ENCODE measurements around the gene YIPF1.

DNA sequence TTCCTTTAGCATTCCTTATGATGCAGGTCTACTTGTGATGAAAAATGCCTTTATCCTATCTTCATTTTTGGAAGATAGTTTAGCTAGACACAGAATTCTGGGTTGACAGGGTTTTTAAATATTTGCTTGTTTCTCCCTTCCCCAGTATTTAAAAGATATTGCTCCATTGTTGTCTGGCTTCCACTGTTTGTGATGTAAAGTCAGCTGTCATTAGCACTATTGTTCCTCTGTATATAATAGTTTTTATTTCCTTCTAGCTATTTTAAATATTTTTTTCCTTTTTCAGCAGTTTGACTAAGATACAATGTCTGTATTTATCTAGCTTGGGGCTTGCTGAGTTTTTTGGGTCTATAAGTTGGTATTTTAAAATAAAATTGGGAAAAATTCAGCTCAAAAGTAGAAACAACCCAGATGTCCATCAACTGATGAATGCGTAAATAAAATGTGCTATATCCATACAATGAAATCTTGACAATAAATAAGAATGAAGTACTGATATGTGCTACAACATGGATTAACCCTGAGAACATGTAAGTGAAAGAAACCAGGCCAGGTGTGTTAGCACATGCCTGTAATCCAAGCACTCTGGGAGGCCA, 44.7 kb upstream of the YIPF1 start:
- TF ChIP-seq POLR2AphosphoS5 (IDR thresholded peaks at IDR 0.05; ENCODE audit: borderline replicate concordance, low read depth, low read length), result no peak
- TF ChIP-seq EZH2 (IDR thresholded peaks at IDR 0.05), result no peak
- TF ChIP-seq FOXP2 (optimal IDR thresholded peaks at IDR 0.05; ENCODE audit: control extremely low read depth, extremely low read length, insufficient read depth), result no peak

Measured in SK-N-MC (cell line).